NT2/D1 (cell line): Measurements from ENCODE around the gene CFAP74.

Source experiments
- DNase-seq: peaks from one replicate; pipeline ENCODE4 v3.0.0-alpha.2; 2011; ENCODE audit warnings: low read depth, low spot score
- H3K27me3 ChIP-seq: 2 replicates; pipeline ENCODE4 v1.6.0; 2011; ENCODE audit warnings: mild to moderate bottlenecking; ENCODE audit not compliant: insufficient read length, insufficient read depth
- H3K36me3 ChIP-seq: 2 replicates; pipeline ENCODE4 v1.6.1; 2011; ENCODE audit warnings: mild to moderate bottlenecking, low read length, mixed read lengths; ENCODE audit not compliant: insufficient read depth, insufficient read length
- H3K4me1 ChIP-seq: 2 replicates; pipeline ENCODE4 v1.5.1; 2011; ENCODE audit not compliant: insufficient read depth, insufficient read length
- H3K4me3 ChIP-seq: 2 replicates; pipeline ENCODE4 v1.5.1; 2011; ENCODE audit warnings: low read depth; ENCODE audit not compliant: insufficient read length
- H3K9ac ChIP-seq: 2 replicates; pipeline ENCODE4 v1.6.0; 2011; ENCODE audit warnings: low read depth; ENCODE audit not compliant: insufficient read length
- H3K9me3 ChIP-seq: 2 replicates; pipeline ENCODE4 v1.5.1; 2011; ENCODE audit warnings: mild to moderate bottlenecking, low read length; ENCODE audit not compliant: insufficient read depth
- SUZ12 ChIP-seq: IDR thresholded peaks from 2 replicates; pipeline ENCODE4 v1.6.1; 2011; ENCODE audit not compliant: insufficient read length, insufficient read depth; ENCODE audit errors: extremely low read depth
- YY1 ChIP-seq: IDR thresholded peaks from 2 replicates; pipeline ENCODE4 v1.6.1; 2011; ENCODE audit not compliant: insufficient read length, insufficient read depth
- ZNF274 ChIP-seq: IDR thresholded peaks from 2 replicates; pipeline ENCODE4 v1.6.1; 2011; ENCODE audit warnings: mild to moderate bottlenecking, low read depth, low read length

The CFAP74 gene

GRCh38 chr1:1919304-1920056 lies 84.1 kb downstream of the CFAP74 start:
- Histone ChIP-seq H3K4me3 (peak overlapping the region; percentile 32), H3K9ac (peak overlapping the region; percentile 64), H3K27me3 (no peaks in the 10 kb centered on the region), H3K4me1 (peaks cover 27% of the 10 kb centered on the region), H3K9me3 (no peaks in the 10 kb centered on the region), H3K36me3 (no peaks in the 10 kb centered on the region)
- no peak for TF ChIP-seq SUZ12
- no peak for TF ChIP-seq ZNF274
- TF ChIP-seq YY1: no peak
- DNase-seq: peak; percentile 96

GRCh38 chr1:1918901-1919303 lies 84.7 kb downstream of the CFAP74 start, which contains the start of gene TMEM52:
TSS of gene TMEM52 (minus strand) at chr1:1919279. CDS start at chr1:1919265, 14 bp downstream.
- H3K4me3 ChIP-seq: peak within 1 kb of the TSS; percentile 61
- no peak for TF ChIP-seq SUZ12
- TF ChIP-seq ZNF274: no peak
- no peak for TF ChIP-seq YY1
- H3K4me1 ChIP-seq: peaks cover 33% of the 10 kb centered on the region
- peak within 1 kb of the TSS; percentile 77 for H3K9ac ChIP-seq
- no peaks in the 10 kb centered on the region for H3K9me3 ChIP-seq
- no peak for DNase-seq
- H3K36me3 ChIP-seq: no peaks in the 10 kb centered on the region
- H3K27me3 ChIP-seq: no peaks in the 10 kb centered on the region

GRCh38 chr1:1917995-1918900 lies 85.3 kb downstream of the CFAP74 start:
- no peaks in the 10 kb centered on the region for H3K9me3 ChIP-seq
- H3K4me1 ChIP-seq: peaks cover 30% of the 10 kb centered on the region
- no peaks in the 10 kb centered on the region for H3K27me3 ChIP-seq
- peak overlapping the region; percentile 77 for H3K9ac ChIP-seq
- DNase-seq: no peak
- H3K4me3 ChIP-seq: peak overlapping the region; percentile 61
- TF ChIP-seq YY1: no peak
- no peak for TF ChIP-seq SUZ12
- no peak for TF ChIP-seq ZNF274
- no peaks in the 10 kb centered on the region for H3K36me3 ChIP-seq

GRCh38 chr1:1917304-1917976 lies 86.1 kb downstream of the CFAP74 start:
- no peaks in the 10 kb centered on the region for H3K36me3 ChIP-seq
- H3K9ac ChIP-seq: no peak overlapping the region
- no peak overlapping the region for H3K4me3 ChIP-seq
- H3K9me3 ChIP-seq: no peaks in the 10 kb centered on the region
- TF ChIP-seq SUZ12 (no peak), YY1 (no peak)
- no peaks in the 10 kb centered on the region for H3K27me3 ChIP-seq
- peaks cover 26% of the 10 kb centered on the region for H3K4me1 ChIP-seq
- DNase-seq: no peak

- no peaks in the 10 kb centered on the region for H3K27me3 ChIP-seq
- H3K4me3 ChIP-seq: no peak overlapping the region
- H3K4me1 ChIP-seq: peaks cover 26% of the 10 kb centered on the region
- DNase-seq: no peak
- TF ChIP-seq YY1 (no peak), SUZ12 (no peak), ZNF274 (no peak)
- H3K36me3 ChIP-seq: no peaks in the 10 kb centered on the region
- no peaks in the 10 kb centered on the region for H3K9me3 ChIP-seq
- no peak overlapping the region for H3K9ac ChIP-seq
Observed at GRCh38 chr1:1916851-1917251, 86.7 kb downstream of the CFAP74 start.

- no peak overlapping the region for H3K4me3 ChIP-seq
- H3K36me3 ChIP-seq: no peaks in the 10 kb centered on the region
- TF ChIP-seq YY1: no peak
- no peak for TF ChIP-seq SUZ12
- no peak for TF ChIP-seq ZNF274
Observed at GRCh38 chr1:1915911-1916840, 87.4 kb downstream of the CFAP74 start.

More at GRCh38 chr1:1915911-1916840, 87.4 kb downstream of the CFAP74 start:
- Histone ChIP-seq H3K9ac (no peak overlapping the region), H3K9me3 (no peaks in the 10 kb centered on the region), H3K4me1 (peaks cover 26% of the 10 kb centered on the region), H3K27me3 (no peaks in the 10 kb centered on the region)
- no peak for DNase-seq
